ENCODE results near the gene GABBR2.

GABBR2 gene

DNA sequence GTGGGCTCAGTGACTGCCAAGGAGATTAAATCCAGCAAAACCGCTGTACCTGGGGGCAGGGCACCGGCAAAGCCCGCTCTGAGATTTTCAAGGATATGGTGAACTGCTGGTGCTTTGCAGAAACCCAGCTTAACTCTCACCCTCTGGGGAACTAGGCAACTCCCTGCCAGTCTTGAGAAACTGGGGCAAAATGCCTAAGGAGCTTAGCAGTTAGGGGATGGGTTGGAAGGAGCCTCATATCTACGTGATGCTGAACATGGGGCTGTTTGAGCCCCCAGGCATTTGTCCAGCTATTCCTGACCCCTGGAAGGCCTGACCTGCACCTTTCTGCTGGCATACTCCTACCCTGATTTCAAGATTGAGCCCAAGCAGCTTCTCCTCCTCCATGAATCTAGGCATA, 344.6 kb downstream of the GABBR2 start:
- Histone ChIP-seq H4K20me1 (ENCODE audit: control insufficient read depth, insufficient read depth, low read depth, low read length) (no peaks in the 10 kb centered on the region), H3K36me3 (ENCODE audit: control insufficient read depth, low read length) (no peaks in the 10 kb centered on the region), H3K27me3 (ENCODE audit: control insufficient read depth, low read length) (0 out of 2 replicates have a peak, but pooled peaks cover 3% of the 10 kb centered on the region), H3K4me1 (ENCODE audit: control insufficient read depth, low read length) (no peaks in the 10 kb centered on the region), H3K9me2 (replicated peaks; ENCODE audit: control insufficient read depth, low read length) (no peaks in the 10 kb centered on the region), H3K79me2 (ENCODE audit: control insufficient read depth, low read length) (no peaks in the 10 kb centered on the region), H3F3A (ENCODE audit: control insufficient read depth, insufficient read depth) (no peaks in the 10 kb centered on the region), H3K4me2 (ENCODE audit: low read length) (no peak overlapping the region), H3K27ac (ENCODE audit: low read depth, low read length) (no peak overlapping the region), H3K4me3 (ENCODE audit: low read length) (no peak overlapping the region), H3K9me3 (ENCODE audit: control insufficient read depth, insufficient read depth, low read length) (peaks cover 26% of the 10 kb centered on the region)
- TF ChIP-seq CTCF (IDR thresholded peaks at IDR 0.05; ENCODE audit: low read depth, low read length, poor library complexity, severe bottlenecking) (no peak), EZH2phosphoT487 (IDR thresholded peaks at IDR 0.05; ENCODE audit: borderline replicate concordance, low read length) (no peak)

DNA sequence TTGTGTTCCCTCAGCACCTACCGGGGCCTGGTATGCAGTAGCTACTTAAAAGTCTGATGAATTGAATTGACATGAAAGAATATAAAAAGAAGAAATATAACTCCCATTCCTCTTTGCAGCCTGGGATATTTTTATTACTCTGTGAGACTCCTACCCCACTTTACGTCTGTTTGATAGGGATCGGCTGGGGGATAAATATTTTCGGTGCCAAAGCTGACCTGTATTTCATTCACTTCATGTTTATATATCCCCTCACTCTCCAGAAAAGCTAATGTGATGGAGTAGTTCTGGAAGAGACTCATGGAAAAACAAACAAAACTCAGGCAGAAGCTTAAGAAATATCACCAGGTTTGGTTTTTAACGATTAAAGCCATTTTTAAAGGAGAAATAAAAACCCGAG, 345.1 kb downstream of the GABBR2 start:
- no peak for TF ChIP-seq CTCF (IDR thresholded peaks at IDR 0.05; ENCODE audit: low read depth, low read length, poor library complexity, severe bottlenecking)
- no peak for TF ChIP-seq EZH2phosphoT487 (IDR thresholded peaks at IDR 0.05; ENCODE audit: borderline replicate concordance, low read length)
- H3K79me2 ChIP-seq (ENCODE audit: control insufficient read depth, low read length), result no peaks in the 10 kb centered on the region

GRCh38 chr9:98362624-98363252, 346.0 kb downstream of the GABBR2 start:
- peaks cover 26% of the 10 kb centered on the region for H3K9me3 ChIP-seq (ENCODE audit: control insufficient read depth, insufficient read depth, low read length)
- H4K20me1 ChIP-seq (ENCODE audit: control insufficient read depth, insufficient read depth, low read depth, low read length), result no peaks in the 10 kb centered on the region
- no peaks in the 10 kb centered on the region for H3K36me3 ChIP-seq (ENCODE audit: control insufficient read depth, low read length)
- H3K9me2 ChIP-seq (replicated peaks; ENCODE audit: control insufficient read depth, low read length), result no peaks in the 10 kb centered on the region
- H3K4me1 ChIP-seq (ENCODE audit: control insufficient read depth, low read length), result no peaks in the 10 kb centered on the region
- no peak for TF ChIP-seq CTCF (IDR thresholded peaks at IDR 0.05; ENCODE audit: low read depth, low read length, poor library complexity, severe bottlenecking)
- H3K4me2 ChIP-seq (ENCODE audit: low read length), result no peak overlapping the region
- no peak overlapping the region for H3K4me3 ChIP-seq (ENCODE audit: low read length)
- no peaks in the 10 kb centered on the region for H3F3A ChIP-seq (ENCODE audit: control insufficient read depth, insufficient read depth)
- 0 out of 2 replicates have a peak, but pooled peaks cover 3% of the 10 kb centered on the region for H3K27me3 ChIP-seq (ENCODE audit: control insufficient read depth, low read length)
- H3K27ac ChIP-seq (ENCODE audit: low read depth, low read length), result no peak overlapping the region
- H3K79me2 ChIP-seq (ENCODE audit: control insufficient read depth, low read length), result no peaks in the 10 kb centered on the region

More for the DNA sequence above, 345.1 kb downstream of the GABBR2 start:
- H3K9me2 ChIP-seq (replicated peaks; ENCODE audit: control insufficient read depth, low read length), result no peaks in the 10 kb centered on the region
- 0 out of 2 replicates have a peak, but pooled peaks cover 3% of the 10 kb centered on the region for H3K27me3 ChIP-seq (ENCODE audit: control insufficient read depth, low read length)
- H3K4me2 ChIP-seq (ENCODE audit: low read length), result no peak overlapping the region
- no peaks in the 10 kb centered on the region for H3F3A ChIP-seq (ENCODE audit: control insufficient read depth, insufficient read depth)
- no peaks in the 10 kb centered on the region for H3K4me1 ChIP-seq (ENCODE audit: control insufficient read depth, low read length)
- H4K20me1 ChIP-seq (ENCODE audit: control insufficient read depth, insufficient read depth, low read depth, low read length), result no peaks in the 10 kb centered on the region
- no peak overlapping the region for H3K27ac ChIP-seq (ENCODE audit: low read depth, low read length)
- no peak overlapping the region for H3K4me3 ChIP-seq (ENCODE audit: low read length)
- no peaks in the 10 kb centered on the region for H3K36me3 ChIP-seq (ENCODE audit: control insufficient read depth, low read length)
- H3K9me3 ChIP-seq (ENCODE audit: control insufficient read depth, insufficient read depth, low read length), result peaks cover 26% of the 10 kb centered on the region
